SK-N-SH (cell line): ENCODE results near the gene TSEN2. TPM values are rescaled to one million over a fixed set of nuclear protein-coding genes. Genes with fewer than 3 reads are reported as not detected.
"Not testable (repeated sequence)": the region's sequence is repeated elsewhere in the genome, so short reads cannot be mapped to it uniquely, and the experiment has no call there.

Experiments
- CTCF ChIA-PET: fragments of 300-600, 350-600 bp; formaldehyde crosslinking; extraction: SDS; loops from one replicate; lab custom pipeline; 2021; lab: Yijun Ruan, JAX
- POLR2A ChIA-PET: fragments of 350-600 bp; sonication (Branson Sonifier 250); formaldehyde crosslinking; extraction: SDS; loops from one replicate; lab custom pipeline; 2020; ENCODE audit warnings: antibody characterized with exemption, inconsistent platforms; lab: Yijun Ruan, JAX
- DNase-seq: peaks from one replicate; pipeline ENCODE4 v3.0.0; 2012
- H2AFZ ChIP-seq: fragments of 200-600 bp; sonication (generic); 2 replicates; pipeline ENCODE4 v1.8.1; 2016; ENCODE audit warnings: antibody characterized with exemption, mild to moderate bottlenecking, low read depth
- H3F3A ChIP-seq: fragments of 200-600 bp; sonication (generic); replicated peaks from 2 replicates; pipeline ENCODE3; 2016; ENCODE audit warnings: antibody characterized with exemption, mild to moderate bottlenecking; ENCODE audit not compliant: insufficient read depth
- H3K27ac ChIP-seq, 2 experiments: fragments of 200-500 bp in 1 of 2; fragments of 200-600 bp in 1 of 2; sonication (Bioruptor generic) in 1 of 2; sonication (generic), shearing (Covaris generic) in 1 of 2; 2 replicates each; pipeline versions ENCODE4 v1.5.1 to v1.6.1; 2014 to 2016; ENCODE audit warnings: low read depth in 2 of 2, inconsistent platforms in 1 of 2, low read length in 1 of 2, mild to moderate bottlenecking in 1 of 2, mixed read lengths in 1 of 2
- H3K27me3 ChIP-seq: fragments of 200-600 bp; sonication (generic), shearing (Covaris generic); 2 replicates; pipeline ENCODE4 v1.6.1; 2016; ENCODE audit warnings: mixed run types; ENCODE audit not compliant: insufficient read depth
- H3K36me3 ChIP-seq, 2 experiments: fragments of 200-500 bp in 1 of 2; fragments of 200-600 bp in 1 of 2; sonication (Bioruptor generic) in 1 of 2; sonication (generic) in 1 of 2; replicated peaks in 1 of 2; 2 replicates each; pipeline versions ENCODE3 to v1.5.1; 2014 to 2016; ENCODE audit warnings: low read length in 1 of 2, mild to moderate bottlenecking in 1 of 2; ENCODE audit not compliant: insufficient read depth in 2 of 2, control insufficient read depth in 1 of 2
- H3K4me1 ChIP-seq, 2 experiments: fragments of 200-500 bp in 1 of 2; fragments of 200-600 bp in 1 of 2; sonication (Bioruptor generic) in 1 of 2; sonication (generic), shearing (Covaris generic) in 1 of 2; 2 replicates each; pipeline versions ENCODE4 v1.5.1 to v1.6.1; 2014 to 2016; ENCODE audit warnings: low read depth in 1 of 2, low read length in 1 of 2, mixed run types in 1 of 2; ENCODE audit not compliant: insufficient read depth in 2 of 2, control insufficient read depth in 1 of 2
- H3K4me2 ChIP-seq: fragments of 200-600 bp; sonication (generic), shearing (Covaris generic); 2 replicates; pipeline ENCODE4 v1.6.1; 2017; ENCODE audit warnings: mixed run types
- H3K4me3 ChIP-seq, 2 experiments: fragments of 200-500 bp in 1 of 2; fragments of 200-600 bp in 1 of 2; sonication (Bioruptor generic) in 1 of 2; sonication (generic), shearing (Covaris generic) in 1 of 2; 2 replicates each; pipeline versions ENCODE4 v1.5.1 to v1.8.1; 2014 to 2016; ENCODE audit warnings: low read depth in 2 of 2, inconsistent platforms in 1 of 2, low read length in 1 of 2, mild to moderate bottlenecking in 1 of 2, mixed read lengths in 1 of 2, moderate library complexity in 1 of 2
- H3K79me2 ChIP-seq: fragments of 200-600 bp; sonication (generic); 2 replicates; pipeline ENCODE4 v1.8.1; 2017; ENCODE audit warnings: mild to moderate bottlenecking; ENCODE audit not compliant: insufficient read depth
- H3K9ac ChIP-seq: fragments of 200-600 bp; sonication (generic); 2 replicates; pipeline ENCODE4 v1.6.1; 2017; ENCODE audit warnings: mixed run types
- H3K9me2 ChIP-seq: fragments of 200-600 bp; sonication (generic); 2 replicates; pipeline ENCODE4 v1.6.1; 2017; ENCODE audit warnings: mixed run types
- H3K9me3 ChIP-seq: fragments of 200-600 bp; sonication (generic); 2 replicates; pipeline ENCODE4 v1.6.1; 2017; ENCODE audit warnings: mixed run types, mild to moderate bottlenecking, moderate library complexity
- H4K20me1 ChIP-seq: fragments of 200-600 bp; sonication (generic); 2 replicates; pipeline ENCODE4 v1.6.1; 2017; ENCODE audit warnings: mild to moderate bottlenecking, mixed run types; ENCODE audit not compliant: insufficient read depth
- EZH2phosphoT487 ChIP-seq: fragments of 200-600 bp; sonication (generic); IDR thresholded peaks from 2 replicates; pipeline ENCODE4 v1.6.1; 2017; ENCODE audit warnings: low read depth, mixed run types, mild to moderate bottlenecking, antibody characterized with exemption, moderate library complexity, borderline replicate concordance
- FOXM1 ChIP-seq: IDR thresholded peaks from 2 replicates; pipeline ENCODE4 v1.4.0; 2012; ENCODE audit warnings: low read depth, mild to moderate bottlenecking
- NFIC ChIP-seq: IDR thresholded peaks from 2 replicates; pipeline ENCODE4 v1.4.0; 2012; ENCODE audit warnings: borderline replicate concordance
- RAD21 ChIP-seq: IDR thresholded peaks from 2 replicates; pipeline ENCODE4 v1.6.1; 2012; ENCODE audit warnings: mild to moderate bottlenecking, low read length
- RCOR1 ChIP-seq: fragments of 150-350 bp; IDR thresholded peaks from 2 replicates; pipeline ENCODE4 v1.6.1; 2017; ENCODE audit warnings: antibody characterized with exemption, low read length
- SMC3 ChIP-seq: IDR thresholded peaks from 2 replicates; pipeline ENCODE4 v1.6.1; 2012; ENCODE audit warnings: low read depth, low read length, improper control_type of control experiment
- TAF1 ChIP-seq: IDR thresholded peaks from 2 replicates; pipeline ENCODE4 v1.6.1; 2012; ENCODE audit warnings: low read depth, mild to moderate bottlenecking, low read length, moderate library complexity, borderline replicate concordance
- WGBS: methylation state at CpG from one replicate; pipeline ENCODE4 v1.1.6; 2017; ENCODE audit warnings: low lambda C conversion rate; 5-methylcytosine and 5-hydroxymethylcytosine counted together
- polyA plus RNA-seq, 3 experiments: library from polyadenylated mRNA; depleted of rRNA; stranded (reverse); fragments of >200 nt; gene quantifications; 2 replicates each; pipeline ENCODE4 v1.2.3, GENCODE V29; 2012
- TF ChIP-seq, protein P1 (sequence below): IDR thresholded peaks from 2 replicates; pipeline ENCODE4 v1.4.0; 2012; ENCODE audit warnings: low read depth, borderline replicate concordance
- TF ChIP-seq, protein P2 (sequence below): IDR thresholded peaks from 2 replicates; pipeline ENCODE4; 2012
- TF ChIP-seq, protein P3 (sequence below): IDR thresholded peaks from 2 replicates; pipeline ENCODE4 v1.6.1; 2012; ENCODE audit warnings: mild to moderate bottlenecking, low read depth, low read length, moderate library complexity

The TSEN2 gene
- polyA plus RNA-seq, 1 of the 3 experiments (the other 2 are of a cell fraction) = 13.0 TPM

- H3K27me3 ChIP-seq, H3F3A ChIP-seq, H3K4me2 ChIP-seq, H3K79me2 ChIP-seq, H3K4me3 ChIP-seq, H3K9me2 ChIP-seq, H3K9me3 ChIP-seq, H2AFZ ChIP-seq, H3K36me3 ChIP-seq, POLR2A ChIA-PET, DNase-seq, H3K27ac ChIP-seq, H3K9ac ChIP-seq, H4K20me1 ChIP-seq: not testable (repeated sequence)
- WGBS = 83% methylated on average over 4 of the region's 4 CpGs
- peaks cover 0 to 15% of the 10 kb centered on the region in 2 experiments; a peak in 1 of 4 replicates for H3K4me1 ChIP-seq
- TF ChIP-seq SMC3 (peak; percentile 19; the same call in 1 of the 2 replicates), RAD21 (peak; percentile 27; the same call in 1 of the 2 replicates)
- CTCF ChIA-PET = interaction anchor here (1.0 to 1.5 kb wide), 2 partner anchors 31 to 313 kb away, joined by 4 read pairs; no protein-coding TSS in a partner anchor
Observed at GRCh38 chr3:12448404-12449202, 35.7 kb upstream of the TSEN2 start.

DNA sequence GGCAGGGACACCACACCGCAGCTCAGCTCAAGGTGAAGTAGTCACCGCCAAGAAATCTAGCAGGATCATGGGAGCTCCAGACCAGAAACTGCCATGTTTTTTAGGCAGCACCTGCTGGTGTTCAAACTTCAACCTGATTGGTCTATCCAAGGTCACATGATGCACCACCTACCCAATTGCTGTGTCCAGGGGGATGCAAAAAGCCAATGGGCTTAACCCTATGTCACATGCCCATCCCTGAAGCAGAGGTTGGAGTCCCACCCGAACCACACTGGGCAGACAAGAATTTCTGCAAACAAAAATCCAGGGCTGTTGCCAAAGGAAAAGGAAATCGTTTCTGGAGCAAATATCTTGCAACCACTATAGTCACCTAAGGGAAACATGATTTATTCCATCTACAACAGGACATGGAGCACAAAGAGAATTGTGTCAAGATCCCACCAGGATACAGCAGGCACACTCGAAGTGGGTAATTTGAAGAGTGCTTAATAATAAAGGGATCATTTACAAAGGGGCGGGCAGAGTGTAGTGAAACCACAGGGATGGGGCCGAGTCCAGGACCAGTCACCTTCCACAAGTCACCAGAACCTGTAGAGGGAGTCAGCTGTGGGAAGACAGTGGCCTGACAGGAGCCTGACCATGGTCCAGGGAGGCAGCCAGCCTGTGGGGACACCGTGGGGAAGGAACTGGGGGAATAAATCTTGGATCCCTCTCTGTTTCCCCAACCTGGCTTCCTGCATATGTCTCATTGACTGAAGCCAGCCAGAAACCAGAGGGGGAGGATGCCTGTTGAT, 34.2 kb upstream of the TSEN2 start:
- Histone ChIP-seq H3K9me3 (no peaks in the 10 kb centered on the region), H3K27ac (no peak overlapping the region), H2AFZ (no peak overlapping the region), H3K36me3 (no peaks in the 10 kb centered on the region), H4K20me1 (no peaks in the 10 kb centered on the region), H3K4me2 (no peak overlapping the region), H3K4me3 (no peak overlapping the region), H3F3A (no peaks in the 10 kb centered on the region), H3K79me2 (no peaks in the 10 kb centered on the region), H3K27me3 (no peaks in the 10 kb centered on the region), H3K4me1 (peaks cover 3 to 8% of the 10 kb centered on the region in 2 experiments; a peak in 1 of 4 replicates), H3K9ac (no peak overlapping the region), H3K9me2 (no peaks in the 10 kb centered on the region)
- DNase-seq = no peak
- POLR2A ChIA-PET = no interaction called here
- CTCF ChIA-PET = interaction anchor here (1.0 to 1.5 kb wide), 3 partner anchors 24 to 315 kb away, joined by 3 to 4 read pairs (median 4); no protein-coding TSS in a partner anchor
- WGBS = 73% methylated on average over 8 of the region's 8 CpGs
- no peak for TF ChIP-seq RAD21
- TF ChIP-seq, protein P1, sequence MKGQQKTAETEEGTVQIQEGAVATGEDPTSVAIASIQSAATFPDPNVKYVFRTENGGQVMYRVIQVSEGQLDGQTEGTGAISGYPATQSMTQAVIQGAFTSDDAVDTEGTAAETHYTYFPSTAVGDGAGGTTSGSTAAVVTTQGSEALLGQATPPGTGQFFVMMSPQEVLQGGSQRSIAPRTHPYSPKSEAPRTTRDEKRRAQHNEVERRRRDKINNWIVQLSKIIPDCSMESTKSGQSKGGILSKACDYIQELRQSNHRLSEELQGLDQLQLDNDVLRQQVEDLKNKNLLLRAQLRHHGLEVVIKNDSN = peak; percentile 32; the same call in 1 of the 2 replicates
- TF ChIP-seq RCOR1 = no peak
- TF ChIP-seq EZH2phosphoT487 = no peak

DNA sequence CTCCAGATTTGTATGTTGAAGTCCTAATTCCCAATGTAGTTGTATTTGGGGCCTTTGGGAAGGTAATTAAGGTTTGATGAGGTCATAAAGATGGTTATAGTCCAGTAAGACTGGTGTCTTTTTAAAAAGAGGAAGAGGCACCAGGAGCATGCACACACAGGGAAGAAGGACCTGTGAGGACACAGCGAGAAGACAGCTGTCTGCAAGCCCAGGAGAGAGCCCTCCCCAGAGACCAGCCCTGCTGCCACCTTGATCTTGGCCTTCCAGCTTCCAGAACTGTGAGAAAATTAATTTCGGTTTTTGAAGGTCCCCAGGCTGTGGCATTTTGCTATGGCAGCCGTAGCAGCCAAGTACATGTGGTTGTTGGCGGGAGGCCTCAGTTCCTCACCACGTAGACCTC, 32.8 kb upstream of the TSEN2 start:
- Histone ChIP-seq H2AFZ (no peak overlapping the region), H3F3A (no peaks in the 10 kb centered on the region), H3K9me3 (no peaks in the 10 kb centered on the region), H3K4me3 (no peak overlapping the region), H3K4me1 (0 out of 4 replicates have a peak, but pooled peaks cover 0 to 8% of the 10 kb centered on the region in 2 experiments), H4K20me1 (no peaks in the 10 kb centered on the region), H3K79me2 (no peaks in the 10 kb centered on the region), H3K9ac (no peak overlapping the region), H3K27ac (no peak overlapping the region), H3K36me3 (no peaks in the 10 kb centered on the region), H3K4me2 (no peak overlapping the region), H3K27me3 (no peaks in the 10 kb centered on the region), H3K9me2 (no peaks in the 10 kb centered on the region)
- WGBS = 78% methylated on average over 5 of the region's 5 CpGs
- ChIA-PET POLR2A (no interaction called here), CTCF (no interaction called here)
- no peak for DNase-seq
- no peak for TF ChIP-seq NFIC
- no peak for TF ChIP-seq FOXM1
- TF ChIP-seq, protein P2, sequence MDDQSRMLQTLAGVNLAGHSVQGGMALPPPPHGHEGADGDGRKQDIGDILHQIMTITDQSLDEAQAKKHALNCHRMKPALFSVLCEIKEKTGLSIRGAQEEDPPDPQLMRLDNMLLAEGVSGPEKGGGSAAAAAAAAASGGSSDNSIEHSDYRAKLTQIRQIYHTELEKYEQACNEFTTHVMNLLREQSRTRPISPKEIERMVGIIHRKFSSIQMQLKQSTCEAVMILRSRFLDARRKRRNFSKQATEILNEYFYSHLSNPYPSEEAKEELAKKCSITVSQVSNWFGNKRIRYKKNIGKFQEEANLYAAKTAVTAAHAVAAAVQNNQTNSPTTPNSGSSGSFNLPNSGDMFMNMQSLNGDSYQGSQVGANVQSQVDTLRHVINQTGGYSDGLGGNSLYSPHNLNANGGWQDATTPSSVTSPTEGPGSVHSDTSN = no peak
- TF ChIP-seq, protein P3, sequence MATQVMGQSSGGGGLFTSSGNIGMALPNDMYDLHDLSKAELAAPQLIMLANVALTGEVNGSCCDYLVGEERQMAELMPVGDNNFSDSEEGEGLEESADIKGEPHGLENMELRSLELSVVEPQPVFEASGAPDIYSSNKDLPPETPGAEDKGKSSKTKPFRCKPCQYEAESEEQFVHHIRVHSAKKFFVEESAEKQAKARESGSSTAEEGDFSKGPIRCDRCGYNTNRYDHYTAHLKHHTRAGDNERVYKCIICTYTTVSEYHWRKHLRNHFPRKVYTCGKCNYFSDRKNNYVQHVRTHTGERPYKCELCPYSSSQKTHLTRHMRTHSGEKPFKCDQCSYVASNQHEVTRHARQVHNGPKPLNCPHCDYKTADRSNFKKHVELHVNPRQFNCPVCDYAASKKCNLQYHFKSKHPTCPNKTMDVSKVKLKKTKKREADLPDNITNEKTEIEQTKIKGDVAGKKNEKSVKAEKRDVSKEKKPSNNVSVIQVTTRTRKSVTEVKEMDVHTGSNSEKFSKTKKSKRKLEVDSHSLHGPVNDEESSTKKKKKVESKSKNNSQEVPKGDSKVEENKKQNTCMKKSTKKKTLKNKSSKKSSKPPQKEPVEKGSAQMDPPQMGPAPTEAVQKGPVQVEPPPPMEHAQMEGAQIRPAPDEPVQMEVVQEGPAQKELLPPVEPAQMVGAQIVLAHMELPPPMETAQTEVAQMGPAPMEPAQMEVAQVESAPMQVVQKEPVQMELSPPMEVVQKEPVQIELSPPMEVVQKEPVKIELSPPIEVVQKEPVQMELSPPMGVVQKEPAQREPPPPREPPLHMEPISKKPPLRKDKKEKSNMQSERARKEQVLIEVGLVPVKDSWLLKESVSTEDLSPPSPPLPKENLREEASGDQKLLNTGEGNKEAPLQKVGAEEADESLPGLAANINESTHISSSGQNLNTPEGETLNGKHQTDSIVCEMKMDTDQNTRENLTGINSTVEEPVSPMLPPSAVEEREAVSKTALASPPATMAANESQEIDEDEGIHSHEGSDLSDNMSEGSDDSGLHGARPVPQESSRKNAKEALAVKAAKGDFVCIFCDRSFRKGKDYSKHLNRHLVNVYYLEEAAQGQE = no peak
- no peak for TF ChIP-seq TAF1
